GM19240 (cell line): Measurements from ENCODE around the gene USH2A.

ENCODE experiments used
- DNase-seq: peaks from one replicate; pipeline ENCODE4 v3.0.0; 2011; ENCODE audit warnings: low spot score; ENCODE audit not compliant: insufficient read length

Gene USH2A

DNA sequence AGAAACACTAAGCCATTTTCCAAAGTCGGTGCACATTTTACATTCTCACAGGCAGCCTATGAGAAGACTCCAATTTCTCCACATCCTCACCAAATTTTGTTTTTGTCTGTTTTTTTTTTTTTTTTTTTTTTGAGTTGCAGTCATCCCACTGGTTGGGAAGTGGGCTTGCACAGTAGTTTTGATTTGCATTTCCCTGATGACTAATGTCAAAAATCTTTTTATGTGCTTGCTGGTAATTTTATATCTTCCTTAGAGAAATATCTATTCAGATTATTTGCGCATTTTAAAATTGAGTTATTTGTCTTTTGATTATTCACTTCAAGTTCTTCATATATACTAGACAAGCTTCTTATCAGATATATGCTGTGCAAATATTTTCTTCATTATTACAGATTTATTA, 141.5 kb downstream of the USH2A start:
- DNase-seq: no peak

DNA sequence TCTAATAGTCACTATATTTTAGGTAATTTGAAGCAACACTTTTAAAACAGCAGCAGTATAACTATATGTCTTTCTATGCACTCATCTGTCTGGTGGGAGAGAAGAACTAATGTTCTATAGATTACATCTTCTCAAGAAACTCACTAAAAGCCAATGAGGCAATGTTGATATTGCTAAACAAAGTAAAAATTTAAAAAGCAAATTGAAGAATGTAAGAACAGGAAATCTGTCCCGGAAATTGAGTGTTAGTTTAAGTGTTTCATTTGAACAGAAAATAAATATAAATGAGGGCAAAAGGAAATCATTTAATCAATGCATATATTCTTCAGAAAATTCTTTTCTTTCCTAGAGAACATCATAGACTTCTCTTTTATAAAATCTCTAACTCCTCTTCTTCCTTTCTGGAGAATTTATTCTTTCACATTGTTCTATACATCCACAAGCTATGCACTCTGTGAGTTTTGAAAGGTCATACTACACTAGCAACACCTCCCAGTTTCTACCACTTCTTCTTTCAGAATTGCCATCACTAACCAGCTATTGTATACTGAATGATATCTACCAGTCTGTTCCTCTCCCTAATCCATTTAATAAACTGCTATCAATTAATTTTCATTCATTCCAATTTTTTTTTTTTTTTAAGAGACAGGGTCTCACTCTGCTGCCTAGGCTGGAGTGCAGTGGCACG, 153.0 kb downstream of the USH2A start:
- DNase-seq: no peak

DNA sequence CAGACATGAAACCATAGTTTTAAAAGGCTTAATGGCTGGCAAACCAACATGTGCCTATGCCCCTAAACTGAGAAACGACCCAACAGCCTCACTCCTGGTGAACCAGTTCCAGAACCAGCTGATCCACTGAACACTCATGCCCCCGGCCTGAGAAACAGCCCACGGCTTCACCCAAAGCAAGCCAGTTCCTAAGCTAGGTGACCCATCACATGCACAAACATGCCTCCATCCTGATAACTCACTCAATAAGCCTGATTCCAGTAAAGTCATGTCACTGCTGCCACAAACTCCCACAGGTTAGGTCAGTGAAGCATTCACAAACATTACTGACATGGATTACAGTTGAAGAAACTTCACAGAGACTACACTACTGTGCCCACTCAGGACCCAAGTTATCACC, 161.6 kb downstream of the USH2A start:
- no peak for DNase-seq

- DNase-seq: no peak
Measured at GRCh38 chr1:216258856-216259255, 164.4 kb downstream of the USH2A start.

DNA sequence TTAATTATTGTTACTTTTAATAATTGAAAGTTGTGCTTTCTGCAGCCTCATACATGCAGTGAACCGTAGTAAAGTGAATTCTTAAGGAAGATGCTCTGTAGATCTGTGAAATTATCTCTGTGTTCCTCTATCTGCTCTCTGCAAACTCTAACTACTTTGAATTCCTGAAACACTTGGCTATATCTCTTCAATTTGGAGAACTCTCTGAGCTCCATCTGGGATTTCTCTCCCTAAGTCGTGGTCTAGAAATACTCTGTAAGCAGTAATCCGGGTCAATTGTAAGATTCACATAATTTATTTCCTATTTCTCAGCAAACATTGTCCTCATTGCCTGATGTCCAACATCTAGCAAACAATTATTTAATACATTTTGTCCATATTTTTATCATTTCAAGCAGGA, 164.9 kb downstream of the USH2A start:
- DNase-seq: no peak

- no peak for DNase-seq
Measured at GRCh38 chr1:216250861-216251260, 172.4 kb downstream of the USH2A start.

GRCh38 chr1:216248628-216249027, 174.6 kb downstream of the USH2A start:
- DNase-seq: no peak

DNA sequence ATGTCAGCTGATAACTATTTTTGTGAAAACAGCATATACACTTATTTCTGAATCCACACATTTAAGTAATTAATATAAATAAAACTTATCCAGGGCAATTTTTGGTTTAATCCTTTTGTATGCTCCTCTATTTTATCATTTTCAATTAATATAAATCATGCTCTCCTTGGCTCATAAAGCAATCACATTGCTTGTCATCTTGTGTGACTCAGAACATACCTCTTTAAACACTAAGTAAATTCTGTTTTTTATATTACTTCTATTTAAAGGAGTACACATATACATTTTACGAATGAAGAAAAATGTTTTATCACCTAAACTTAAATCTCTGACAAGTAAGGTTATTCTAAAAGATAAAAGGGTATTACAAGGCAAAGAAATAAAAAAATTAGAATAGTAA, 175.3 kb downstream of the USH2A start:
- no peak for DNase-seq

- DNase-seq: no peak
Measured at GRCh38 chr1:216246577-216247203, 176.6 kb downstream of the USH2A start.

DNA sequence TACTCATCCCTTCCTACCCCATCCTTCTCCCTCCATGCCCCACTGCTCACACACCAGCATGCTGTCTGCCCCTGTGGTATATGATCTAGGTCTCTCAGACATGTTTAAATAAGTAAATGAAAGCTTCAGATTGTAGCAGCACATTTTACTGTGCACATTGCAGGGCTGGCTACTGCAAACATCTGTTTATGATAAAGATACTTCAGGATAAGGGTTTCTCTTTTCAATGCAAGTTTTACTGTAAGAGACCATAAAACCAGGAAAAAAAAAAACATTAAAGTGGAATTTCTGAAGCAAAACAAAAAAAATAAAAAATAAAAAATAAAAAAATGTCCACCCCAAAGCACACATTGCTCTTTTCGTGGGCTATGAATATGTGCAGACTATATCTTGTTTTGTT, 184.4 kb downstream of the USH2A start:
- DNase-seq: no peak

- no peak for DNase-seq
Measured at GRCh38 chr1:216237927-216238542, 185.2 kb downstream of the USH2A start.

- DNase-seq: no peak
Measured at GRCh38 chr1:216224233-216224632, 199.0 kb downstream of the USH2A start.

GRCh38 chr1:216223486-216223885, 199.8 kb downstream of the USH2A start:
- no peak for DNase-seq

GRCh38 chr1:216222288-216222687, 201.0 kb downstream of the USH2A start:
- no peak for DNase-seq

GRCh38 chr1:216221260-216221700, 202.0 kb downstream of the USH2A start:
- peak; percentile 9 for DNase-seq

DNA sequence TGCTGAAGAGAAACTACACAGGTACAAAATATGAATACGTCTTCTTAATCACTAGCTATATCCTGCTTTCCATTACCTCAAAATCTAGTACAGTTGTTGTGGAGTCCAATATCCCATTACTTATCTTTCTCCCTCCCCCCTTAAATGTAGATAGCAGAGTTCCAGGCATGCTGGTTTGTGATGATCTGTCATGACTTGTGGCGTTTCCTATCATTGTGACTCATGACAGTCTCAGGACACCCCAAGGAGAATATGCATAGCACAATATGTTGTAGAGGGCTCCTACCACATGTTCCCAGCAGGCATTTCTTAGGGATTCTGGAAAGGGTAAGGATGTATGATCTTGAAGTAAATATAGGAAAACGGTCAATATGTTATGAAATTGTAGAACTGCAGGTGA, 206.9 kb downstream of the USH2A start:
- DNase-seq: no peak

GRCh38 chr1:216215169-216215568, 208.1 kb downstream of the USH2A start:
- DNase-seq: no peak

GRCh38 chr1:216212826-216213225, 210.4 kb downstream of the USH2A start:
- DNase-seq: no peak

GRCh38 chr1:216210081-216210480, 213.2 kb downstream of the USH2A start:
- DNase-seq: no peak

DNA sequence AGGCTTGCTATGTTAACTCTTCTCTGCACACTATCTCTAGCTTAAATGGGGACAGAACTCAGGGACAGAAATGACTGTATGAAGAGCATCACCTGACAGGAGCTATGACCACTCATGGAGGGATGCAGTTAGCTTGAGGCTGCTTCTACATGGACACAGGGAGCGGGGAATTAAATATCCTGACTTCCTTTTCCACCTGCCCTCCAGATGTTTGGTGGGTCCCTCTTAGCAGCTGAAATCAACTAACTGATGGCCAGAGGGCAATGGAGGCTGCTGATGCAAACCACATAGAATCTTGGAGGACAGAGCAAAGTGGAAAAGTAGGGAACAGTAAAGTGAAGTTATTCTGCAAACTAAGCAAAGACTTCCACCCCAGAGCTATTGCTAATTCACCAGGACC, 214.1 kb downstream of the USH2A start:
- no peak for DNase-seq

DNA sequence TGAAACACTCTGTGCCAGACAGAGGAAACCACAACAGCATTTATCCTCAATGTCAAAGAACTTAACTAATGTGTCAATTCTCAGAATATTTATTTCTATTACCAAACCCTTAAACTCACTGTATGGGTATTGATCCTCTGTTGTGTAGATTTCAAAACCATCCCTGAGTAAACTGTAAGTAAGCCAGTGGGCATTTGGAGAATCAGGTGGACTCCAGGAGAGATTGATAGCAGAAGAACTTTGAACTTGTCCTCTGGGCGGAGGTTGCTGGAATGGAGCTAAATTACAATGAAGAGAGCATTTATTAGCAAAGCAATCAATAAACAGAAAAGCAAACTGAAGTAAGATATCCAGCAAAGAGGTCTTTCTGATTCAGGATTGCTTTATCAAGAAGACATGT, 216.1 kb downstream of the USH2A start:
- DNase-seq: no peak

DNA sequence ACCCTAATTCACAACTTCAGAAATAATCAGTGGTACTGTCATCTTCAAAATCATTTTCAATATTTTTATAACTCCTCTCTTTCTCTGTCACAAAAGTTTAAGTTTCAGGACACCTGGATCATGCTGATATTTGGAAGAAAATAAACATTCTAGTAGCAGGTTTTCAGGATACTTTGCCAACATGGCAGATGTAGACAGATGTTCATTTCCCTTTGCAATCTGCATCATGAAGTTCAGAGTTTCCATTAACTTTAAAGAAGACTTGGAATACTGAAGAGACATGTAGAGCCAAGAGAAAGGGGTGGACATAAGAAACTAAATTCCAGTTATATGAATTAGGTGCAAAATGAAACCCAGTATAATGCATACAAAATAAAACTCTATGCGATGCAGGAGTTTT, 218.1 kb downstream of the USH2A start:
- no peak for DNase-seq

DNA sequence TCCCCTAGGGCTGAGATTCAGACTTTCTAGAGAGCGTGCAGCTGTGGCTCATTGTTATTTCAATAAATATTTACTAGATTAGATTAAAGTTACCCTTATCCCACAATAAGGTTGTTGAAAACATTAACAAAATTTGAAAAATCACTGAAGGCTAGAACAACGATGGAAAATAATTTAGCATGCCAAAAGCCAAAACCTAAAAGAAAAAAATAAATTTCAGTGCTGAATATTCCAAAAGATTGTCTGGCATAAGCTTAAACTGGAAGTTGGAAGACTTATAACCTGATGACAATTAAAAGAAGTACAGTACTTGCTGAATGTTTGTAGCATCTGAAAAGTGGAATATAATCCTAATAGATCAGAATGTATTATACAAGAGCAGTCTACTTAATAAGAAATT, 221.3 kb downstream of the USH2A start:
- DNase-seq: no peak
